CD4-positive, alpha-beta memory T cell (primary cell): Measurements from ENCODE around the gene ZIC4. TPM values are rescaled to one million over a fixed set of nuclear protein-coding genes. Genes with fewer than 3 reads are reported as not detected.

ENCODE experiments used
- CTCF ChIA-PET: fragments of 350-600 bp; sonication (Branson Sonifier 250); formaldehyde crosslinking; loops from one replicate; lab custom pipeline; 2021; ENCODE audit warnings: inconsistent platforms; ENCODE audit not compliant: partially characterized antibody; lab: Charles Lee
- POLR2A ChIA-PET: fragments of 350-600 bp; sonication (Branson Sonifier 250); formaldehyde crosslinking; loops from one replicate; lab custom pipeline; 2021; ENCODE audit not compliant: partially characterized antibody; lab: Charles Lee
- DNase-seq, 5 donors: peaks; one replicate each; pipeline versions ENCODE4 v3.0.0 to v3.0.0-alpha.2; 2020 to 2022; ENCODE audit warnings: mixed read lengths in 1 of 5
- H3K27ac ChIP-seq: one replicate; pipeline ENCODE4 v1.7.0; 2013; ENCODE audit warnings: low read depth, low read length
- H3K27me3 ChIP-seq: 2 replicates; pipeline ENCODE4 v1.7.0; 2013; ENCODE audit warnings: mild to moderate bottlenecking, low read length, moderate library complexity; ENCODE audit not compliant: insufficient read depth
- H3K36me3 ChIP-seq: 2 replicates; pipeline ENCODE4 v1.7.0; 2013; ENCODE audit warnings: mild to moderate bottlenecking, low read length, moderate library complexity; ENCODE audit not compliant: insufficient read depth
- H3K4me1 ChIP-seq: 2 replicates; pipeline ENCODE4 v1.7.0; 2013; ENCODE audit warnings: mild to moderate bottlenecking, low read length, moderate library complexity; ENCODE audit not compliant: insufficient read depth
- H3K4me3 ChIP-seq, 2 donors: one replicate each; pipeline ENCODE4 v1.7.0; 2013; ENCODE audit warnings: low read length in 2 of 2, mild to moderate bottlenecking in 1 of 2
- H3K9me3 ChIP-seq, 2 donors: one replicate each; pipeline ENCODE4 v1.7.0; 2013; ENCODE audit warnings: low read length in 2 of 2, control low read depth in 1 of 2; ENCODE audit not compliant: control insufficient read depth in 1 of 2
- H3K27ac Mint-ChIP-seq, 7 donors: one replicate each; pipeline ENCODE4 v1.8.0; 2020 to 2021; ENCODE audit warnings: mixed read lengths in 7 of 7, mild to moderate bottlenecking in 6 of 7, inconsistent platforms in 3 of 7, moderate library complexity in 3 of 7
- H3K27me3 Mint-ChIP-seq, 2 donors: one replicate each; pipeline ENCODE4 v1.8.0; 2020 to 2021; ENCODE audit warnings: mixed read lengths in 2 of 2
- H3K36me3 Mint-ChIP-seq, 2 donors: one replicate each; pipeline ENCODE4 v1.8.0; 2020 to 2021; ENCODE audit warnings: mixed read lengths in 2 of 2, inconsistent platforms in 1 of 2, mild to moderate bottlenecking in 1 of 2
- H3K4me1 Mint-ChIP-seq, 4 donors: one replicate each; pipeline ENCODE4 v1.8.0; 2020 to 2021; ENCODE audit warnings: mixed read lengths in 4 of 4, mild to moderate bottlenecking in 1 of 4
- H3K4me3 Mint-ChIP-seq, 8 donors: one replicate each; pipeline ENCODE4 v1.8.0; 2020 to 2021; ENCODE audit warnings: mixed read lengths in 8 of 8, mild to moderate bottlenecking in 7 of 8, moderate library complexity in 6 of 8, inconsistent platforms in 3 of 8
- H3K9me3 Mint-ChIP-seq, 8 donors: one replicate each; pipeline ENCODE4 v1.8.0; 2020 to 2021; ENCODE audit warnings: mixed read lengths in 8 of 8, mild to moderate bottlenecking in 5 of 8, inconsistent platforms in 3 of 8, moderate library complexity in 1 of 8
- intact Hi-C: fragments of 100-400 bp; cut with micrococcal nuclease; formaldehyde crosslinking; loops from one replicate; pipeline ENCODE4 v1.15.1; 2023
- polyA plus RNA-seq, 2 donors: library from polyadenylated mRNA; unstranded; fragments of 300-500 nt; fragmentation: Illumina TruSeq; gene quantifications; one replicate each; pipeline ENCODE4 v1.2.3, GENCODE V29; 2021
- total RNA-seq, 2 experiments: library from RNA; stranded (reverse); gene quantifications; one replicate each; pipeline ENCODE4 v1.2.3, GENCODE V29; 2021

Gene ZIC4
- total and polyA plus RNA-seq, 4 experiments from 2014 or later: not detected

GRCh38 chr3:147358144-147358992, 48.0 kb downstream of the ZIC4 start:
- no peaks in the 10 kb centered on the region for H3K4me1 ChIP-seq
- POLR2A ChIA-PET: no interaction called here
- Mint-ChIP-seq H3K27ac (no peak overlapping the region), H3K9me3 (peaks cover 0 to 45% (median 29%) of the 10 kb centered on the region in 8 donors), H3K36me3 (no peaks in the 10 kb centered on the region), H3K4me1 (no peaks in the 10 kb centered on the region), H3K4me3 (no peak overlapping the region), H3K27me3 (peaks cover 42 to 58% of the 10 kb centered on the region in 2 donors)
- no peaks in the 10 kb centered on the region for H3K9me3 ChIP-seq
- no peak overlapping the region for H3K4me3 ChIP-seq
- CTCF ChIA-PET: no interaction called here
- intact Hi-C loops: no loop called here
- H3K27ac ChIP-seq: no peak overlapping the region
- H3K36me3 ChIP-seq: no peaks in the 10 kb centered on the region
- peaks cover 42% of the 10 kb centered on the region for H3K27me3 ChIP-seq
- no peak for DNase-seq

GRCh38 chr3:147356909-147357900, 49.1 kb downstream of the ZIC4 start:
- no peaks in the 10 kb centered on the region for H3K36me3 ChIP-seq
- Mint-ChIP-seq H3K27me3 (peaks cover 44 to 58% of the 10 kb centered on the region in 2 donors), H3K27ac (no peak overlapping the region), H3K4me1 (no peaks in the 10 kb centered on the region), H3K36me3 (no peaks in the 10 kb centered on the region), H3K4me3 (no peak overlapping the region), H3K9me3 (peaks cover 1 to 45% (median 27%) of the 10 kb centered on the region in 8 donors)
- DNase-seq: no peak
- CTCF ChIA-PET: no interaction called here
- H3K27me3 ChIP-seq: peaks cover 42% of the 10 kb centered on the region
- POLR2A ChIA-PET: no interaction called here
- no peak overlapping the region for H3K4me3 ChIP-seq
- no peaks in the 10 kb centered on the region for H3K4me1 ChIP-seq
- intact Hi-C loops: no loop called here
- no peaks in the 10 kb centered on the region for H3K9me3 ChIP-seq
- no peak overlapping the region for H3K27ac ChIP-seq

- H3K9me3 Mint-ChIP-seq: peaks cover 0 to 45% (median 27%) of the 10 kb centered on the region in 8 donors
- H3K27ac Mint-ChIP-seq: no peak overlapping the region
Measured at GRCh38 chr3:147356145-147356908, 50.0 kb downstream of the ZIC4 start.

GRCh38 chr3:147355753-147356090, 50.6 kb downstream of the ZIC4 start:
- CTCF ChIA-PET: interaction anchor here (0.7 kb wide), 1 partner anchor 11 kb away, joined by 5 read pairs; no protein-coding TSS in a partner anchor
- no peak overlapping the region for H3K27ac Mint-ChIP-seq
- POLR2A ChIA-PET: no interaction called here

More at GRCh38 chr3:147356145-147356908, 50.0 kb downstream of the ZIC4 start:
- ChIA-PET POLR2A (no interaction called here), CTCF (no interaction called here)
- Histone ChIP-seq H3K27ac (no peak overlapping the region), H3K27me3 (peaks cover 43% of the 10 kb centered on the region), H3K4me1 (no peaks in the 10 kb centered on the region), H3K4me3 (no peak overlapping the region), H3K9me3 (no peaks in the 10 kb centered on the region), H3K36me3 (no peaks in the 10 kb centered on the region)
- Mint-ChIP-seq H3K4me3 (no peak overlapping the region), H3K4me1 (no peaks in the 10 kb centered on the region), H3K27me3 (peaks cover 44 to 58% of the 10 kb centered on the region in 2 donors), H3K36me3 (no peaks in the 10 kb centered on the region)
- intact Hi-C loops: no loop called here
- no peak for DNase-seq

GRCh38 chr3:147355084-147355752, 51.1 kb downstream of the ZIC4 start:
- ChIA-PET POLR2A (no interaction called here), CTCF (interaction anchor here (0.7 kb wide), 1 partner anchor 11 kb away, joined by 5 read pairs; no protein-coding TSS in a partner anchor)
- DNase-seq: no peak
- intact Hi-C loops: no loop called here
- peaks cover 39 to 49% of the 10 kb centered on the region in 2 donors for H3K27me3 Mint-ChIP-seq
- H3K36me3 Mint-ChIP-seq: no peaks in the 10 kb centered on the region
- H3K4me3 Mint-ChIP-seq: no peak overlapping the region
- Histone ChIP-seq H3K27me3 (peaks cover 43% of the 10 kb centered on the region), H3K27ac (no peak overlapping the region), H3K36me3 (no peaks in the 10 kb centered on the region), H3K9me3 (no peaks in the 10 kb centered on the region), H3K4me1 (no peaks in the 10 kb centered on the region), H3K4me3 (no peak overlapping the region)
- peaks cover 0 to 43% (median 23%) of the 10 kb centered on the region in 8 donors for H3K9me3 Mint-ChIP-seq
- H3K4me1 Mint-ChIP-seq: no peaks in the 10 kb centered on the region
- no peak overlapping the region for H3K27ac Mint-ChIP-seq

More at GRCh38 chr3:147355753-147356090, 50.6 kb downstream of the ZIC4 start:
- no peaks in the 10 kb centered on the region for H3K36me3 ChIP-seq
- Mint-ChIP-seq H3K9me3 (peaks cover 0 to 45% (median 25%) of the 10 kb centered on the region in 8 donors), H3K27me3 (peaks cover 43 to 52% of the 10 kb centered on the region in 2 donors), H3K36me3 (no peaks in the 10 kb centered on the region), H3K4me3 (no peak overlapping the region), H3K4me1 (no peaks in the 10 kb centered on the region)
- no peaks in the 10 kb centered on the region for H3K4me1 ChIP-seq
- no peak for DNase-seq
- H3K27me3 ChIP-seq: peaks cover 45% of the 10 kb centered on the region
- H3K4me3 ChIP-seq: no peak overlapping the region
- intact Hi-C loops: no loop called here
- H3K27ac ChIP-seq: no peak overlapping the region
- no peaks in the 10 kb centered on the region for H3K9me3 ChIP-seq

GRCh38 chr3:147354623-147355022, 51.7 kb downstream of the ZIC4 start:
- Histone ChIP-seq H3K27ac (no peak overlapping the region), H3K4me1 (no peaks in the 10 kb centered on the region), H3K36me3 (no peaks in the 10 kb centered on the region), H3K4me3 (no peak overlapping the region), H3K9me3 (no peaks in the 10 kb centered on the region), H3K27me3 (peaks cover 42% of the 10 kb centered on the region)
- H3K27ac Mint-ChIP-seq: no peak overlapping the region
- H3K27me3 Mint-ChIP-seq: peaks cover 35 to 43% of the 10 kb centered on the region in 2 donors
- H3K36me3 Mint-ChIP-seq: no peaks in the 10 kb centered on the region
- H3K4me3 Mint-ChIP-seq: no peak overlapping the region
- POLR2A ChIA-PET: no interaction called here
- H3K9me3 Mint-ChIP-seq: peaks cover 0 to 37% (median 19%) of the 10 kb centered on the region in 8 donors
- intact Hi-C loops: no loop called here
- no peak for DNase-seq
- H3K4me1 Mint-ChIP-seq: no peaks in the 10 kb centered on the region
- CTCF ChIA-PET: no interaction called here
